T-helper 22 cell (primary cell): ENCODE data around the gene SGSM2.

ENCODE experiments used
- DNase-seq: peaks from one replicate; pipeline ENCODE4 v3.0.0-alpha.2; 2020; ENCODE audit warnings: low read depth

Gene SGSM2

GRCh38 chr17:2337544-2338314 is 428 bp downstream of the SGSM2 start:
- DNase-seq: peak; percentile 44

GRCh38 chr17:2338315-2338657 is 985 bp downstream of the SGSM2 start:
- DNase-seq: no peak

GRCh38 chr17:2343421-2343820 is 6.1 kb downstream of the SGSM2 start:
- DNase-seq: no peak

- DNase-seq: no peak
Measured at GRCh38 chr17:2344528-2344927, 7.2 kb downstream of the SGSM2 start.

GRCh38 chr17:2346475-2346874 is 9.2 kb downstream of the SGSM2 start:
- DNase-seq: no peak

GRCh38 chr17:2347805-2348685 is 10.7 kb downstream of the SGSM2 start:
- DNase-seq: no peak

GRCh38 chr17:2351269-2351668 is 14.0 kb downstream of the SGSM2 start:
- DNase-seq: no peak

GRCh38 chr17:2354311-2354710 is 17.0 kb downstream of the SGSM2 start:
- no peak for DNase-seq

GRCh38 chr17:2357237-2357636 is 19.9 kb downstream of the SGSM2 start:
- DNase-seq: no peak

GRCh38 chr17:2357931-2358434 is 20.7 kb downstream of the SGSM2 start:
- DNase-seq: no peak

- DNase-seq: no peak
Measured at GRCh38 chr17:2361010-2361760, 23.9 kb downstream of the SGSM2 start.

GRCh38 chr17:2362016-2362415 is 24.7 kb downstream of the SGSM2 start:
- no peak for DNase-seq

- DNase-seq: no peak
Measured at GRCh38 chr17:2362416-2362815, 25.1 kb downstream of the SGSM2 start.

GRCh38 chr17:2362881-2363280 is 25.6 kb downstream of the SGSM2 start:
- DNase-seq: no peak

GRCh38 chr17:2363318-2363717 is 26.0 kb downstream of the SGSM2 start:
- DNase-seq: no peak

GRCh38 chr17:2363851-2364762 is 26.8 kb downstream of the SGSM2 start:
- no peak for DNase-seq

GRCh38 chr17:2364763-2365116 is 27.4 kb downstream of the SGSM2 start:
- no peak for DNase-seq

GRCh38 chr17:2365132-2365531 is 27.8 kb downstream of the SGSM2 start:
- no peak for DNase-seq

- no peak for DNase-seq
Measured at GRCh38 chr17:2366747-2367494, 29.6 kb downstream of the SGSM2 start.

GRCh38 chr17:2368359-2368758 is 31.1 kb downstream of the SGSM2 start:
- no peak for DNase-seq

- no peak for DNase-seq
Measured at GRCh38 chr17:2369039-2369438, 31.7 kb downstream of the SGSM2 start.
